Breast epithelium (tissue), 4 donors: ENCODE results near the gene ZNF580. TPM values are rescaled to one million over a fixed set of nuclear protein-coding genes. Genes with fewer than 3 reads are reported as not detected.

Experiments
- DNase-seq, 2 donors: peaks; one replicate each; pipeline ENCODE4 v3.0.0-alpha.2; 2019; ENCODE audit warnings: low spot score in 2 of 2
- H3K27ac ChIP-seq, 2 donors: fragments of 200-600 bp; sonication (generic) in 1 of 2; one replicate each; pipeline ENCODE4 v1.5.1; 2016 to 2019; ENCODE audit warnings: mild to moderate bottlenecking in 1 of 2
- H3K27me3 ChIP-seq, 2 donors: fragments of 200-600 bp; sonication (generic) in 1 of 2; one replicate each; pipeline versions ENCODE4 v1.5.1 to v1.6.0; 2017 to 2019; ENCODE audit warnings: control low read depth in 1 of 2, mild to moderate bottlenecking in 1 of 2
- H3K36me3 ChIP-seq: fragments of 200-600 bp; one replicate; pipeline ENCODE4 v1.5.1; 2019
- H3K4me1 ChIP-seq, 2 donors: fragments of 200-600 bp; sonication (generic); one replicate each; pipeline ENCODE4 v1.5.1; 2016 to 2019; ENCODE audit warnings: control low read depth in 1 of 2
- H3K4me3 ChIP-seq, 3 donors: fragments of 200-600 bp; sonication (generic); 1 replicate in 2 of 3; 2 replicates in 1 of 3; pipeline ENCODE4 v1.5.1; 2016 to 2019; ENCODE audit warnings: mild to moderate bottlenecking in 3 of 3, moderate library complexity in 2 of 3
- H3K9me3 ChIP-seq, 2 donors: fragments of 200-600 bp; sonication (generic) in 1 of 2; one replicate each; pipeline ENCODE4 v1.5.1; 2016 to 2019; ENCODE audit warnings: control low read depth in 1 of 2
- POLR2A ChIP-seq: fragments of 450-650 bp; IDR thresholded peaks from one replicate; pipeline ENCODE4 v1.6.1; 2016; ENCODE audit warnings: antibody characterized with exemption, mild to moderate bottlenecking, moderate library complexity
- POLR2AphosphoS5 ChIP-seq, 3 donors: sonication (generic); formaldehyde crosslinking; IDR thresholded peaks; one replicate each; pipeline ENCODE4 v1.6.1; 2017; ENCODE audit warnings: antibody characterized with exemption in 3 of 3
- intact Hi-C: fragments of 100-400 bp; cut with DNase I; formaldehyde crosslinking; loops from one replicate; pipeline ENCODE4 v1.15.1; 2023; ENCODE audit warnings: low total_unique reads
- total RNA-seq, 3 donors: library from RNA; depleted of rRNA; stranded (reverse); fragments of >200 nt; gene quantifications; one replicate each; pipeline ENCODE4 v1.1.0, GENCODE V29; 2016
- TF ChIP-seq, protein P1 (sequence below), 3 donors: fragments of 450-650 bp; IDR thresholded peaks; one replicate each; pipeline ENCODE4 v1.5.1; 2016 to 2017; ENCODE audit warnings: antibody characterized with exemption in 3 of 3, mild to moderate bottlenecking in 3 of 3, moderate library complexity in 3 of 3

ZNF580 gene
- total RNA-seq, 3 donors from 2014 or later = 21.0 to 24.3 (median 22.4) TPM

DNA sequence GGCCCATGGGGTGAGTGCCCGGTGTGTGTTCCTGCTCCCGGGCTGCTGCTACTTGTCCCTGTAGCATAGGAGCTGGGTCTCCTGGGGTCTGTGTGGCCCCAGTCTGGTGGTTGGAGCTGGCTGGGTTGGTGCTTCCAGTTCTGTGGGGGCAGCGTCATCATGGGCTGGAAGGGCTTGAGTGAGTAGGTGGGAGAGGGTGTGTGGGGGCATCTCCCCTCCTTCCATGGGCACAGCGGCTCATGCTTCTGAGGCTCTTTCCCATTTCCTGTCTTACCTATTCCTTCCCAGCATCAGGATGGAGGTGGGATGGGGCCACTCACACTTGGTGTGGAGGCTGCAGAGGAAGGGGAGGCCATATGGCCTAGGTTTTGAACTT, 26.2 kb downstream of the ZNF580 start:
- no peak for TF ChIP-seq POLR2A
- TF ChIP-seq, protein P1, sequence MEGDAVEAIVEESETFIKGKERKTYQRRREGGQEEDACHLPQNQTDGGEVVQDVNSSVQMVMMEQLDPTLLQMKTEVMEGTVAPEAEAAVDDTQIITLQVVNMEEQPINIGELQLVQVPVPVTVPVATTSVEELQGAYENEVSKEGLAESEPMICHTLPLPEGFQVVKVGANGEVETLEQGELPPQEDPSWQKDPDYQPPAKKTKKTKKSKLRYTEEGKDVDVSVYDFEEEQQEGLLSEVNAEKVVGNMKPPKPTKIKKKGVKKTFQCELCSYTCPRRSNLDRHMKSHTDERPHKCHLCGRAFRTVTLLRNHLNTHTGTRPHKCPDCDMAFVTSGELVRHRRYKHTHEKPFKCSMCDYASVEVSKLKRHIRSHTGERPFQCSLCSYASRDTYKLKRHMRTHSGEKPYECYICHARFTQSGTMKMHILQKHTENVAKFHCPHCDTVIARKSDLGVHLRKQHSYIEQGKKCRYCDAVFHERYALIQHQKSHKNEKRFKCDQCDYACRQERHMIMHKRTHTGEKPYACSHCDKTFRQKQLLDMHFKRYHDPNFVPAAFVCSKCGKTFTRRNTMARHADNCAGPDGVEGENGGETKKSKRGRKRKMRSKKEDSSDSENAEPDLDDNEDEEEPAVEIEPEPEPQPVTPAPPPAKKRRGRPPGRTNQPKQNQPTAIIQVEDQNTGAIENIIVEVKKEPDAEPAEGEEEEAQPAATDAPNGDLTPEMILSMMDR (IDR thresholded peaks at IDR 0.05) = no peak
- TF ChIP-seq POLR2AphosphoS5 (IDR thresholded peaks at IDR 0.05) = no peak
- H3K27ac ChIP-seq = no peak overlapping the region
- H3K36me3 ChIP-seq = peaks cover 40% of the 10 kb centered on the region
- no peak overlapping the region for H3K4me3 ChIP-seq
- no peaks in the 10 kb centered on the region for H3K27me3 ChIP-seq
- no peaks in the 10 kb centered on the region for H3K4me1 ChIP-seq
- no peaks in the 10 kb centered on the region for H3K9me3 ChIP-seq
- intact Hi-C loops = no loop called here
- no peak for DNase-seq

DNA sequence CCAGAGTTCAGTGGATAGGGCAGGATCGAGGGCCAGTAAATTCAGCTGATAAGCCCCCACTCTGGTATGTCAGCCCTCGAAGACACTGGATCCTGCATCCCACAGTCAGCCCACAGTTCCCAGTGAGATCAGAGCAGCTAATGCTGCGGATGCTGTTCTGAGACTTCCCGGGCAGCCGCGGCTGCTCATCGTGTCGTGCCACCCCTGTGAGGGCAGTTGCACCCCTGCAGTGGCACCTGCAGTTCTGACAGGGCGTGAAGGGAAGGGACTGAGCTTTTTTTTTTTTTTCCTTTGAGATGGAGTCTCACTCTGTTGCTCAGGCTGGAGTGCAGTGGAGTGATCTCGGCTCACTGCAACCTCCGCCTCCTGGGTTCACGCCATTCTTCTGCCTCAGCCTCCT, 26.7 kb downstream of the ZNF580 start:
- H3K36me3 ChIP-seq = peaks cover 40% of the 10 kb centered on the region
- no peak overlapping the region for H3K4me3 ChIP-seq
- TF ChIP-seq POLR2AphosphoS5 (IDR thresholded peaks at IDR 0.05) = no peak
- TF ChIP-seq POLR2A = no peak
- TF ChIP-seq, protein P1 (IDR thresholded peaks at IDR 0.05) = no peak
- no peaks in the 10 kb centered on the region for H3K4me1 ChIP-seq
- intact Hi-C loops = no loop called here
- no peaks in the 10 kb centered on the region for H3K27me3 ChIP-seq
- no peaks in the 10 kb centered on the region for H3K9me3 ChIP-seq
- no peak for DNase-seq
- no peak overlapping the region for H3K27ac ChIP-seq

DNA sequence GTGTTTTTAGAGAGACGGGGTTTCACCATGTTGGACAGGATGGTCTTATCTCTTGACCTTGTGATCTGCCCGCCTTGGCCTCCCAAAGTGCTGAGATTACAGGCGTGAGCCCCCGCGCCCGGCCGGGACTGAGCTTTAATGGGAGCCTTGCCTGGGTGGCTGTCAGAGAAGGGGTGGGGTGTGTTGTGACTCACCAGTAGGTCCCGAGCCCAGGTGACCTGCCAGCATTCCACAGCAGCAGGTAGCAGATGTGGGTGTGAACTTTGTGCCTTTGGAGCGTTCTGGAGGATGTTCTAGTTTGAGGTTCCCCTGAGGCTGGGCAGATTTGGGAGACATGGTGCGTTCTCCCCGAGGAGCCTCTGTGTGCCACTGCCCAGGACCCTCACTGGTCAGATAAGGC, 27.2 kb downstream of the ZNF580 start:
- no peak for TF ChIP-seq POLR2A
- H3K36me3 ChIP-seq = peaks cover 36% of the 10 kb centered on the region
- DNase-seq = no peak
- H3K9me3 ChIP-seq = no peaks in the 10 kb centered on the region
- H3K27ac ChIP-seq = no peak overlapping the region
- no peaks in the 10 kb centered on the region for H3K27me3 ChIP-seq
- no peak overlapping the region for H3K4me3 ChIP-seq
- intact Hi-C loops = no loop called here
- no peaks in the 10 kb centered on the region for H3K4me1 ChIP-seq

DNA sequence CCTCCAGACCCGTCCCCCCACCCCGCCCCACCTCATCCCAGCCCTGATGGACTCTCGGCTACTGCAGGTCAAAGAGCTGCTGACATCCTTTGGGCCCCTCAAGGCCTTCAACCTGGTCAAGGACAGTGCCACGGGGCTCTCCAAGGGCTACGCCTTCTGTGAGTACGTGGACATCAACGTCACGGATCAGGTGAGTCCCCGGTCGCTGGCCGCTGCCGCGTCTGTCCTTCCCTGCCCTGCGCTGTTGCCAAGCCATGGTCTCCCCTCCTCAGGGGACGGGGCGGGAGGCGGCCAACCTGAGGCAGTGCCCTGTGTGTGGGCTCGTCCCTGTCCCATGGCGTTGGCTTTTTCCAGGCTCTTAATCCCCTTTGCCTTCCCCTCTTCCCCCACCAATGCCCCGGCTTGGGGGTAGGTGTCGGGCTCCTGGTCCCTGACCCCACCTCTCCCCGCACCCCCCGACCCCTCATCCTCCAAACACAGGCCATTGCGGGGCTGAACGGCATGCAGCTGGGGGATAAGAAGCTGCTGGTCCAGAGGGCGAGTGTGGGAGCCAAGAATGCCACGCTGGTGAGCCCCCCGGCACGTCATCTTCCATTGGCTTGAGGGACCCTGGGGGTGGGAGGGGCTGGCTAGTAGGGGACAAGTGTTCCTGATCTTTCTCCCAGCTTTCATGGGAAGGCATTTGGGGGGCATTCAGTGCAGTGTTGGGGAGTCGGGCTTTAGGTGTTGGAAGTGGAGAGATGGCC, 28.0 kb downstream of the ZNF580 start:
- Histone ChIP-seq H3K27me3 (no peaks in the 10 kb centered on the region), H3K9me3 (no peaks in the 10 kb centered on the region), H3K27ac (no peak overlapping the region), H3K4me3 (no peak overlapping the region), H3K4me1 (no peaks in the 10 kb centered on the region), H3K36me3 (peaks cover 32% of the 10 kb centered on the region)
- no peak for DNase-seq
- intact Hi-C loops = no loop called here
- TF ChIP-seq POLR2A (no peak), POLR2AphosphoS5 (IDR thresholded peaks at IDR 0.05) (no peak)
- TF ChIP-seq, protein P1 (IDR thresholded peaks at IDR 0.05) = no peak

DNA sequence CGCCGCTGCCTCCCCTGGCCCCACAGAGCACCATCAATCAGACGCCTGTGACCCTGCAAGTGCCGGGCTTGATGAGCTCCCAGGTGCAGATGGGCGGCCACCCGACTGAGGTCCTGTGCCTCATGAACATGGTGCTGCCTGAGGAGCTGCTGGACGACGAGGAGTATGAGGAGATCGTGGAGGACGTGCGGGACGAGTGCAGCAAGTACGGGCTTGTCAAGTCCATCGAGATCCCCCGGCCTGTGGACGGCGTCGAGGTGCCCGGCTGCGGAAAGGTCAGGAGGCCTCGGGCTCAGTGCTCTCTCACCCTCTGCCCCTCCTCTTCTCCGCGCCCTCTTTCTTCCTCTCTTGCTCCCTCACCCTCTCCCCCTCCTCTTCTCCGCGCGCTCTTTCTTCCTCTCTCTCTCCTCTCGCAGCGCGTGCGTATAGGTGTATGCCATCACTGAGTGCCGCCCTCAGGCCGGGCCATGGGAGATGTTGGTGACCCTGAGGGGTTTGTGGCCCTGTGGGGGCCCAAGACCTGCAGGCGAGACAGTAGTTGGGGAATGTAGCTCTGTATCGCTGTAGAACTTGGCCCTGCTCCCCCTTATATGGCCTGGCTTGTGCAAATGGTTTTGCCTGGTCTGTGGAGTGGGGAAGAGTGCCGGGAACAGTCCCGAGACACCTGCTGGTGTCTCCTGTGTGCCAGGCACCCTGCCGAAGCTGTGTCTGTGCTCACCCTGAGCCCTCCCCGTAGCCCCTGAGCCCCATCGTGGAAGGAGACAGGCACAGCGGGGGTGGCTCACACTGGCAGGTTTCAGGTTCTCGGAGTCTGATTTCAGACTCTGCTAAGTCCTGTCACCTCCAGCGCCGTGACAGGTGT, 28.8 kb downstream of the ZNF580 start:
- Histone ChIP-seq H3K36me3 (peaks cover 25% of the 10 kb centered on the region), H3K9me3 (no peaks in the 10 kb centered on the region), H3K4me3 (no peak overlapping the region), H3K27ac (no peak overlapping the region), H3K27me3 (no peaks in the 10 kb centered on the region), H3K4me1 (peaks cover 0 to 6% of the 10 kb centered on the region in 2 donors)
- no peak for TF ChIP-seq POLR2A
- TF ChIP-seq, protein P1 (IDR thresholded peaks at IDR 0.05) = no peak
- TF ChIP-seq POLR2AphosphoS5 (IDR thresholded peaks at IDR 0.05) = no peak
- DNase-seq = no peak
- intact Hi-C loops = no loop called here
